Stimulated activated naive CD8-positive, alpha-beta T cell treated with anti-CD3 and anti-CD28 coated beads, Interleukin-15, Interleukin-2, amounts not matched to agents 100 U/mL and 50 U/mL, for 24 hours (primary cell): ENCODE data around the gene PDGFRB.

Experiments
- ATAC-seq: fragments of 150-1000 bp; cut with Tn5 transposase; one replicate; pipeline ENCODE4 v1.10.0; 2021
- DNase-seq: peaks from one replicate; pipeline ENCODE4 v3.0.0; 2021

Gene PDGFRB

GRCh38 chr5:150155258-150156026, at the start of gene PDGFRB:
Gene PDGFRB (minus strand): TSS chr5:150155845. CDS start chr5:150137047, 18,798 bp downstream.
- ATAC-seq (peak; percentile 54), DNase-seq (peak; percentile 65)

GRCh38 chr5:150204590-150204960, 48.9 kb upstream of the PDGFRB start:
- no peak for DNase-seq
- no peak for ATAC-seq

GRCh38 chr5:150203832-150204589, 48.4 kb upstream of the PDGFRB start:
- DNase-seq (no peak), ATAC-seq (no peak)

GRCh38 chr5:150202501-150202900, 46.9 kb upstream of the PDGFRB start:
- ATAC-seq = no peak
- DNase-seq = no peak

GRCh38 chr5:150197476-150197875, 41.8 kb upstream of the PDGFRB start:
- ATAC-seq = no peak

GRCh38 chr5:150196986-150197385, 41.3 kb upstream of the PDGFRB start:
- ATAC-seq = no peak
- no peak for DNase-seq

More at GRCh38 chr5:150197476-150197875, 41.8 kb upstream of the PDGFRB start:
- no peak for DNase-seq

GRCh38 chr5:150196514-150196913, 40.9 kb upstream of the PDGFRB start:
- ATAC-seq (no peak), DNase-seq (no peak)

- ATAC-seq (no peak), DNase-seq (no peak)
Observed at GRCh38 chr5:150195736-150196485, 40.3 kb upstream of the PDGFRB start.

- DNase-seq (no peak), ATAC-seq (no peak)
Observed at GRCh38 chr5:150192462-150192861, 36.8 kb upstream of the PDGFRB start.

GRCh38 chr5:150190987-150191386, 35.3 kb upstream of the PDGFRB start:
- ATAC-seq (no peak), DNase-seq (no peak)

GRCh38 chr5:150190503-150190979, 34.9 kb upstream of the PDGFRB start:
- ATAC-seq (no peak), DNase-seq (no peak)

GRCh38 chr5:150189728-150190502, 34.3 kb upstream of the PDGFRB start, which contains the start of gene SLC6A7:
Gene SLC6A7 (plus strand): TSS chr5:150190062. CDS start chr5:150190328, 266 bp downstream.
- no peak for DNase-seq
- no peak for ATAC-seq

- DNase-seq (no peak), ATAC-seq (no peak)
Observed at GRCh38 chr5:150189326-150189725, 33.7 kb upstream of the PDGFRB start.

GRCh38 chr5:150188146-150188842, 32.6 kb upstream of the PDGFRB start:
- no peak for ATAC-seq
- no peak for DNase-seq

GRCh38 chr5:150186897-150187296, 31.3 kb upstream of the PDGFRB start:
- DNase-seq (no peak), ATAC-seq (no peak)

- DNase-seq = no peak
- ATAC-seq = no peak
Observed at GRCh38 chr5:150186137-150186536, 30.5 kb upstream of the PDGFRB start.

GRCh38 chr5:150184990-150185912, 29.6 kb upstream of the PDGFRB start:
- no peak for ATAC-seq
- no peak for DNase-seq

- ATAC-seq = no peak
Observed at GRCh38 chr5:150184006-150184405, 28.4 kb upstream of the PDGFRB start.

GRCh38 chr5:150183436-150183835, 27.8 kb upstream of the PDGFRB start:
- ATAC-seq = no peak
- DNase-seq = no peak

More at GRCh38 chr5:150184006-150184405, 28.4 kb upstream of the PDGFRB start:
- DNase-seq = no peak

- DNase-seq (no peak), ATAC-seq (no peak)
Observed at GRCh38 chr5:150182774-150183173, 27.1 kb upstream of the PDGFRB start.
